HG02981 (cell line): ENCODE data around the gene KLRF1.

ENCODE experiments used
- ATAC-seq: cut with Tn5 transposase; IDR thresholded peaks from one replicate; pipeline ENCODE4 v1.9.1; 2021; ENCODE audit warnings: mild to moderate bottlenecking, moderate library complexity; ENCODE audit not compliant: unreplicated experiment

KLRF1 gene

DNA sequence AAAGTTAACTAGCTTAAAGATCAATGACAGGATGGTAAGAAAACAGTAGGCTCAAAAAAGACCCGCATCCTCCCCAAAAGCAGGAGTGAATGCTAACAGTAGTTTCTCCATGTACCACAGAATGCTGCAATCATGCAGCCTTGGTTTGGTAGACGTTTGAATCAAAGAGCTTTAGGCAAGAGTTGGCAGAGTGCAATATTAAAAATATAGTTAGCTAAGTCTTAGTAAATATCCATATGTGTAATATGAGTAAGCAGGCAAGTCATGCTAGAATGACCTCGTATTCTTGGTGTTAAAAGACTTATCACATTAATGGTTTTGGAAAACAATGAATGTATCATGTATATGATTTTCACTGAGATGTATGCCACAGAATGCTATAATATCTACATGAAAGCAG lies 18.8 kb upstream of the KLRF1 start:
- ATAC-seq = no peak

DNA sequence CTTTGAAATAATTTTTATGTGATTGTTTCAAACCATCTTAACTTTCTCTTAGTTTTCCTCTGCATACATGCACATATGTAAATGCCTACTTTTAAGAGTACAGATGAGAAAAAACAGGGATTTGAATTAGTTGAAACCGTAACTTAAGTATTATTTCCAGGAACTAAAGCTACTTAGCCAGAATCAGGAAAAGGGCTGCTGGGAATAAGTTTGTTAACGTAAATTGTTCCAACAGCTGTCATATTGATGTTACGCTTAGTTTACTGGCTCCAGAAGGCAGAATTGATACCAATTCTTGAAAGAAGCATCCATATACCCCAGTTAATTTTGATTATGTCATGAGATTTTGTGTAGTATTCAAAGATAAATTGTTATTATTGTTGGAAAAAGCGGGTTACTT lies 17.9 kb upstream of the KLRF1 start:
- no peak for ATAC-seq

DNA sequence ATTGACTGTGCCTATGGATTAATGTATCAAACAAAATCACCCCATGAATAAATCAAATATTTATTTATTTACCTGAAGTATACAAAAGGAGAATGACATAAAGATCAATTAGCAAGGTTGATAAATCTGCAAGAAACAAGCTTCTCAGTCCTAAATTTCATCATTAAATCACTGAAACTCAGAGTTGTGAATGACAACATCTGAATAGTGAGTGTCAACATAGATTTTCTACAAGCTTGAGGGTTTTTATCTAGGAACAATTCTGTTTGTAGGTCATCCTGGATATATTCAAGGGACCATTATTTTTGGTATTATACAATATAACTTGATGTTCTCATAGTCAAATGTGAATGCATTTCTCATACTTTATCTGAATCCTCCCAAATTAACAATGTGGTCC lies 17.4 kb upstream of the KLRF1 start:
- no peak for ATAC-seq

DNA sequence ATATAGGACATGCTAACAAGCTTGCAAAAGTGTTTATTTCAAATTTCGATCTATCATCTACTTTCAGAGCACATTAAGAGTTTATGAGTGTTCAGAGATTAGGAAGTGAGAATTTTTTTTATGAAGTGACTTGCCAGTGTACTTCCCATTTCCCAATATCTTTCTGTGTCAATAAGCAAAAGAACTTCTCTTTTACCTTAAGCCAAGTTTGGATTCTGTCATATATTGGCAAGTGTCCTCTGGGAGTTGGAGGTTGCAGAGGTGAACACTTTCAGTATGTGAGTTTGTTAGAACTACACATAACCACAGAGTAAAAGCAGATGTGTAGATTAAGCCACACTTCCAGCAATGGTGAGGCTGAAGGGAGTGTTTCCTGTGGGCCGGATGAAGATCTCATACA lies 16.6 kb upstream of the KLRF1 start:
- peak; percentile 43 for ATAC-seq

DNA sequence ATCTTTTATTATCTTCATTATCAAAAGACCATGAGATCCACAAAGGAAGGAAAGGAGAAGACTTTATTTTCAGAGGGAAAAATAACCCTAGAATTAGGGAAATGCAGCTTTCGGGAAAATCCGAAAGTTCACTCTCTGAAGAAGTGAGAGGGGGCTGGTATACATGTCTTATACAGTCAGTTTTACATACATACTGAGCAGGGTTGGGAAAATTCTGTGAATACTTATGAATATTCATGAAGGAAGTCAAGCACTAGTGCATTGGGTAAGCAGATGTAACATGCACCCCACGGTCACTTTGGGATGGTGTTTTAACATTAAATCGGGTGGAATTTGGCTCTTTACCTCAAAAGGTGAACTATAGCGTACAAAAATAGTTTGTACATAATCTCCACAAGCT lies 15.7 kb upstream of the KLRF1 start:
- ATAC-seq = no peak

DNA sequence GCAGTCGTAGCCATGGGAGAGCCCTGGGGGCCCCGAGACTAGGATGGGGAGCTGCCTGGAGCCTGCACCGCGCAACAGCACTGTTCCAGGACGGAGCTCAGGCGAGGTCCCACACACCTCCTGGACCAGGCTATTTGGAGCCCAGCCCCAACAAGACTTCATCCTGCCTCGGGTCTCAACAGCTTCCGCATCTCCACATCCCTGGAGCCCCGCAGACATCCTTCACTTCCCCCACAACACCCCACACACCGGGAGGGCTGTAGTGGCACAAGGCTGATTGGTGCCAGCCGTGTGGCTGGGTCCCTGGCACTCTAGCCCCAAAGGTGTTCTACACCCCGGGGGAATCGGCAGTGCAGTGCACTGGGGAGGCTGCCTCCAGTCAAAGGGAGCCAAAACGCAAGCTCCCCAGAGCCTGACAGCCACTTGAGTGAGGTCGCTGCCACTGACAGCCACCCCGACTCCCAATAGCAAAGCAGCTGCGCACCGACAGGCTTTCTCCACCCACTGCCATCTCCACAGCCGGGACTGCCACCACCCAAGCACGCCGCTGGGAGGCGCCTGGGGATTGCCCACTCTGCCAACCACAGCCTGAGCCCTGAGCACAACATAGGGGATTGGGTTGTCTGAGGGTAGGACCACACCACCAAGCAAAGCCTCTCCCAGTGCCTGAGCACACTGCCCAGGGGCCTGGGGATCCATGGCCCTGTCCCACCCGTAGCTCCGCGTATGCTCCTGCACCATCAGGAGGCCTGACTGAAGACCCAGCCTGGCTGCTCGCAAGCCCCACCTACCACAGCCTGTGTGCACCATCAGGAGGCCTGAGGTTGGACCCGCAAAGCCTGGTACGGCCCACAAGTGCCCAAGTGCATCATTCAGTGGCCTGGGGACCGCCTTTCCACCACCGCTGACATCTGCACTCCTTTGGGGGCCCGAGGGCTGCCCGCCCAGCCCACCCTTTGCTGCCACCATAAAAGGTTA lies 13.2 kb upstream of the KLRF1 start:
- ATAC-seq = peak; percentile 77

DNA sequence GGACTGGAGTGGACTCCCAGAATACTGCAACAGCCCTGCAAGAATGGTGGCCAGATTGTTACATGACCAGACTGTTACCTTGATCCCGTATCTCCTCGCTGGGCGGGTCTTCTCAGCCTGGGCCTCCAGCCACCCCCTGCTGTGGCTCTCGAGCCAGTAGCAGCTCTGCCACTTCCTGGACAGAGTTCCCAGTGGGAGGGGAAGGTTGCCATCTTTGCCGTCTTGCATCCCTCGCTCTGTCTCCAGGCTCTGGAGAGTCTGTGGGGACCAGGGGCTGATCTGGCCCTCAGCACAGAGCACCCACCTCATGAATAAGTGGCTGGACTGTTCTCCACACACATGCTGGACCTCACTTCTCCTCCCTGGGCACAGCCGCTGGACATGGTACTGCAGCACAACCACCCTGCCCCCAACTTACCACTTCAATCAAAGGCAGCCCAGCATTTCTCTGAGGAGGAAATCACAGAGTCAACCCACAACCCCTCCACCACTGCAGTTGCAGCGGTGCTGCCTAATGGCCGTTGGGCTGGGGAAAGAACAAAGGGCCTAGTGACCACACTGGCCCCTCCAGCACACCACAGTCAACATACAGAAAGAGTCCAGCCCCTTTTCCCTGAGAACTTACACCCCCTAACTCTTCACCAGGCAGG lies 6.9 kb upstream of the KLRF1 start:
- no peak for ATAC-seq

DNA sequence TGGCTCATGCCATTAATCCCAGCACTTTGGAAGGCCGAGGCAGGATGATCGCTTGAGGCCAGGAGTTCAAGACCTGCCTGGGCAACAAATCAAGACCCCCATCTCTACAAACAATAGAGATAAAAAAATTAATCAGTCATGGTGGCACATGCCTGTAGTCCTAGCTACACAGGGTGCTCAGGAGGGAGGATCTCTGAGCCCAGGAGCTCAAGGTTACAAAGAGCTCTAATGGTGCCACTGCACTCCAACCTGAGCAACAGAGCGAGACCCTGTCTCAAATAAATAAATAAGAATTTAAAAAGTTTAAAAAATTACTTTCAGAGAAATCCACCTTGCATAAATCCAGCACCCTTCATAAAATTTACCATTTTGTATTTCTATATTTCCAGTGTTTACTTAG lies 2.2 kb downstream of the KLRF1 start:
- ATAC-seq = no peak

DNA sequence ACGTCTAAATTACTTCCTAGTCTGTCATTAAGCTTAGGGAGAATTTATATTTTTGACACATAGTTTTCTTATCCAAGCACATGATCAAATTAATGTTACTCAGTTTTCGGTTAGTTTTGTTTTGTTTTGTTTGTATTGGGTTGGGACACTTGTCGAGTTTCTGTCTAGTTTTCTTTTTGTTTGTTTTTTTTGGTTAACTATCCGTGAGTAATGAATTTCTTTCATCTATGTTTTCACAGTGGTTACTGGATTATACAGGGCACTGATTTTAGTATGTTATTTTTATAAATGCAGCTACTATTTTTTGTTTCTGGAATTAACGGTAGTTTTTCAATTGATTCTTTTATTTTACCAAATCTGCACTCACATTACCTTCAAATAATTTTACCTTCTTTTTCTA lies 2.7 kb downstream of the KLRF1 start:
- ATAC-seq = no peak

DNA sequence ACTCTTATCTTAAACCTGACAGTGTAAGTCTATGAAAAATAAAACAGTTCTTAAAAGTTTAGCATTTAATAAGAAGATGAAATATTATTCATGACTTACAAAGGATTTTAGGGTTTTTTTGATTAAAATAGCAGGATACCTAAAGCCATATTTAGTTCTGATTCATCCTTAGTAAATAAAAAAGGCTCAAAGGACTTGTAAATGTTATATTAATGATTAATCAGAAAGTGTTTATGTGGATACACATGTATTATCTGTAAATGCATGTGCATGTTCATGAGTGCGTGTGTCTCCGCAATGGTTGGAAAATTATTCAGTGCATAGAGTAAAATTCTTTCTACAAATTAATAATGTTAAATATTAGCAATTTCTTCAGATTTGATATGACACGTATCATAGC lies 4.4 kb downstream of the KLRF1 start:
- ATAC-seq = no peak

DNA sequence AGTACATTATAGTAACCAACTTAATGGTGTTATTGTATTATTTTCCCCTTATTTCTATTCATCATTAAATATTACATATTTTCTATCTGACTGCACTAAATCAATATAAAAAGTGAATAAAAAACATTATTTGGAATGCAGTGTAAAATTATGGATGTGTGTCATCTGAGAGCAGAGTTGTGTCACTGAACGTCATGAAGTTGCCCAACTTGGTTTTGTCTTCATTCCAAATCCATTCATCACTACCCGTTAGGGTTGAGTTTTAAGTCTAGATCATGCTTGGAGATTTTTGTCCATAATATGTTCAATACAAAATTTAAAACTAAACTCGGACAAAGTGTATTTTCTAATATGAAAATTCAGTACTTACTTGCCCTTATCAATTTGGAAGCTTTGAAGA lies 16.1 kb downstream of the KLRF1 start:
- ATAC-seq = no peak

DNA sequence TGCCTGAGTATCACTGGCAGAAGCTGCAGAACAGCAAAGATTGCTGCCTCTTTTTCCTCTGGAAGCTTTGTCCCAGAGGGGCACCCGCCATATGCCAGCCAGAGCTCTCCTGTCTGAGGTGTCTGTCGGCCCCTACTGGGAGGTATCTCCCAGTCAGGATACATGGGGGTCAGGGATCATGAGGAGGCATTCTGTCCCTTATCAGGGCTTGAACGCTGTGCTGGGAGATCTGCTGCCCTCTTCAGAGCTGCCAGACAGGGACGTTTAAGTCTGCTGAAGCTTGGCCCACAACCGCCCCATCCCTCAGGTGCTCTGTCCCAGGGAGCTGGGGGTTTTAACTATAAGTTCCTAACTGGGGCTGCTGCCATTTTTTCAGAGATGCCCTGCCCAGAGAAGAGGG lies 21.6 kb downstream of the KLRF1 start:
- no peak for ATAC-seq

DNA sequence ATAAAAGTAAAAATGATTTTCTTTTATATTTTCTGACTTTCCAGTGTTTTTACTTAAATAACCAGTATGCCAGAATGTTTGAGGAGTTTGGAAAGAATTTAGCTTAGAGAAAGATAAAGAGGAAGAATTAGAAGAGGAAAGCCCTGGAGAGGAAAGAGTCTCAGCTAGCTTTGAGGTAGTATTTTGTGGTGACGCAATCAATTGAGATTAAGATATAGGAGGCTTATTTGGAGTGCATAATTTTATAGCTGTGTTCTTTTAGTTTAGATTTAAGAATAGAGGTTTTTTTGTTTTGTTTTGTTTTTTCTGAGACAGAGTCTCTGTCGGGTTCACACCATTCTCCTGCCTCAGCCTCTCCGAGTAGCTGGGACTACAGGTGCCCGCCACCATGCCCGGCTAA lies 23.8 kb downstream of the KLRF1 start:
- ATAC-seq = no peak

DNA sequence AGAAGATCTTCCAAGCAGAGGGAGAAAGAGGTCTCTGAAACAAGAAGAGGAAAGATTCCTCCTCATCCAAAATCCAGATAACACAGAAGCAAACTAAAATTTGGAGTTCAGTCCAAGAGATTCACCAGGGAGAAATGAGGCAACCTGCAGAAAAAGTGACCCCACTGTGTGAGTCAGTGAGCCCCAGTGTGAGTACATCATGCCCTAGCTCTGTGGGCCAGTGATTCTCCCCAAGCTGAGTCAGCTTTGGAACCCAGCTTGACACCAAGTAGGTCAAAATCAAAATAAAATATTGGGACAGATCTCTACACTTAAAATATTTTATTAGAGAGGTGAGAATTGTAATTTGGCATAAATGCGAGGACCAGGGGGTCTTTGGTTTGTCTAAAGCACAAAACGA lies 24.6 kb downstream of the KLRF1 start:
- no peak for ATAC-seq

DNA sequence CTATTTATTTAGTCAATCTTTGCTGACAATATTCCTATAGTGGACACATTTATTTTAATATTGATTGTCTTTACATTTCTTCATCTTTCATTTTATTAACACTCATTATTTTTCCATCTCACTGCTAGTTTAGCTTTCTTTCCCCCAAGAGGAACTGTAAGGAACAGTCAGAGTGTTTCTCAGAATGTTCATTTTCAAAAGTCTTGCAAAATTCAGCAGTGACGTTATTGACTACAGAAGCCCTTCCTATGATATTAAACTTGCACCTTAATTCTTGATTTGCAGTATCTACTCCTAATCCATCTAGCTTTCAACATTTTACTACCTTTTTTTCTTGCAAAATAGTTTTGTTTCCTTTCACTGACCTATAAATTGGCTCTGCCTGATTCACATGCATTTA lies 28.9 kb downstream of the KLRF1 start:
- ATAC-seq = no peak

DNA sequence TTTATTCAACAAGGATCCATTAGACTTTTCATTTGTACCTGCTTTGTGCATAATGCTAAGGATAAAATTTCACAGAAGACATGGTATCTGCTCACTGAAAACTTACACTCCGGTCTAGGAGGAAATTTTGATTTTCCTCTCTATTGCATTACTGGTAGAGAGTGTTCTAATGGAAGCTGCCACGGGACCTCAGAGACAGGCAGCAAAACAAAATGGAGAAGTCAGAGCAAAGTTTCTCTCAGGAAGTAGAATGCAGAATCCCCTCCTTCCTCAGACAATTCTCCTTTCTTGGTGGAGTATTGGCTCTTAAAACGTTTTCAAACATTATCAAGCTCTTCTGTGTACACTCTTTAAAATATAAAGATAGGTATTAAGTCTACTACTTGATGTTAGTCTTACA lies 29.6 kb downstream of the KLRF1 start:
- ATAC-seq = no peak

DNA sequence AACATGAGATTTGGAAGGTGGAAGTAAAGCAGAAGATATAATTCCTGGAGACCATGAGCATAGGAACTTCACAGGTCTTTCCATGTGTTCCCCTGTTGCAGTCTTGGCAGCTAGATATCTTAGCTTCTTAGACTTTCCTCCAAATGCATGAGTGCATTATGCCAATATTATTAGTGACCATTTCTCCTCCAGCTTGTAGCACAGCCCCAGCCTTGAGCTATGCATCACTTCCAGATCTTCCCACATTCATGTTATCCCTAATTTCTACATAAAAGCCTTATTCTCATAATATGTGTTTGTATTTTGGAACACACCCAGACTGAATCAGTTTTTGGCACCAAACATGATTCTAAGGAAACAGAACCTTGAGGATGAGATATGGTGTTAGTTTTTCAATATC lies 30.9 kb downstream of the KLRF1 start:
- ATAC-seq = no peak

DNA sequence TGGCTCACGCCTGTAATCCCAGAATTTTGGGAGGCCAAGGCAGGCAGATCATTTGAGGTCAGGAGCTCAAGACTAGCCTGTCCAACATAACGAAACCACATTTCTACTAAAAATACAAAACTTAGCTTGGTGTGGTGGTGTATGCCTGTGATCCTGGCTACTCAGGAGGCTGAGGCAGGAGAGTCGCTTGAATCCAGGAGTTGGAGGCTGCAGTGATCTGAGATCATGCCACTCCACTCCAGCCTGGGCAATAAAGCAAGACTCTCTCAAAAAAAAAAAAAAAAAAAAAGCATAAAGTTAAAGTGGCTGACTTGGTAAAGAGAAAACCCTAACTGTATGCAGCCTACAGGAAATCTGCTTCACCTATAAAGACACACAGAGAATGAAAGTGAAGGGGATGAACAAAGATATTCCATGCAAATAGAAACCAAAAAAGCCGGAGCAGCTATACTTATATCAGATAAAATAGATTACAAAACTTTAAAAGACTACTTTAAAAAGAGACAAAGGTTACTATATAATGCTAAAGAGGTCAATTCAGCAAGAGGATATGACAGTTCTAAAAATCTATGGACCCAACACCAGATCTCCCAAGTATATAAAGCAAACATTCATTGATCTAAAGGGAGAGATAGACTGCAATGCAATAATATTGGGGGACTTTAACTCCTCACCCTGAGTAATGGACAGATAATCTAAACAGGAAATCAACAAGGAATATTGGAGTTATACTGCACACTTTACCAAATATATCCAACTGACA lies 37.8 kb downstream of the KLRF1 start:
- ATAC-seq = no peak

DNA sequence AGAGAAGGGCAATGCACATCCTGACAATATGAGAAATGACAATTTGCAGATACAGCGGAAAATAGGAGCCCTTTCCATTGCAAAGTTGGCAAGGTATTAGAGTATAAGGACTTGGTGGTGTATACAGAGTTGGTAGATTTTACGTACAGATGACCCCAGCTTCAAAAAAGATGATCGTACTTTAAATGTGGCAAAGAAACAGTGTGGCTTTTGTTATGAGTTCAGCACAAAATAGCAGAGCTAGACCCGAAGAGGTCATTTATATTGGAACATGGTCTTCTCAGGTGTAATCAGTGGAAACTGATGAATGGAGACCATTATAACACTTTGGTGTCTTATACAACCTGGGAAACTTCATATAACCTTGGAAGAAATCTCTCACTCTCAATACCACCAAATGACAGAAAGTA lies 39.6 kb downstream of the KLRF1 start:
- no peak for ATAC-seq

DNA sequence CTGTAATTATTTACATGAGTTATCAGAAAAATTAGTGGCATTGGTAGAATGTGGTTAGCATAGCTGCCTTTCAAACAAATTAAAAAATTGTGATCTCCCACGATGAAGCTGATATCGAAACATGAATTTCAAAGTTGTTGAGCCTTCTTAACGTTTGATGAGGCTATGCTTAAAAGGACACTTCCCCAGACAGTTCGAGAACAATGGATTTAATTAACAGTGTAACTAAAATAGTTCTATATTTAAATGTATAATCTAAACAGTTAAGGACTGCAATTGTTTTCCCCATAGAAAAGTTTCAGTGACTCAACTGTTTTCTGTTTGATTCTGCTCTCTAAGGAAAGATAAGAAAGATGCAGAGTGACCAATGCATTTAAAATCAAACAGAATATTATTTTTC lies 40.2 kb downstream of the KLRF1 start:
- no peak for ATAC-seq

DNA sequence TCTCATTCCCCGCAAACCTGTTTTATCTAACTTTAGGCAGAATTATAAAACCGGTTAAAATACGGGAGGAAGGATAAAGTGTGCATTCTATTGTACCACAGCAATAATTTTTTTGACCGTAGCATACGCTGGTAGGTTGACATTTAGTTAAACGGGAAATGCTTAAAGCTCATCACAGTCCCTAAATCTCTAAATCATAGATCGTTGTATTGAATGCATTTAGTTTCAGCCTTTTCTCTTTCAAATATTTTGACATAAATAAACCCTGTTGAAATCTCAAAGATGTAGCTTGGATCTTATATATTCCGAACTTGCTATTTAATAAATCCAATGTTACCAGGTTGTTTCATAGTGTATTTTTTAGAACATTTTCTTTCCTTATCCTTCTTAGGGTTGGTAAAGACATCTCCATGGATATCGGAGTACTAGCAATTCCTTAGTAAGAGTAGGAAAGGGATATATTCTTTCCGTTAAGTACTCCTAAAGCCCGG lies 41.1 kb downstream of the KLRF1 start:
- ATAC-seq = no peak

DNA sequence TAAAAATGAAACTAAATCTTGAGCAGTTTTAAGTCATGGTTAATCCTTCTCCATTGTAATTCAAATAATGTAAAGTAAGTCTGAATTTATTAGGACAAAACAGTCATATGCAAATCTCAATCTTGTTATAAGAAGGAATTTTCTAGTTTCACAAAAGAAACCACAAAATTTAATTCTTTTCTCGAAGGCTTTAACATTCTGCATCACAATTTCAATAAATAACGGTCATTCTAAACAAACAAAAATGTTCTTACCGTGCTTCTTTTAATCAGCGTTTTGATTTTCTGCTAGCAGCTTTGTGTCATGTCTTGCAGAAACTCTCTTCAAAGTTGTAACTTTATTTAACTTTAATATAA lies 41.6 kb downstream of the KLRF1 start:
- ATAC-seq = no peak
